Hindlimb muscle (tissue), 1 donor: ENCODE measurements around the gene TOB1. TPM values are rescaled to one million over a fixed set of nuclear protein-coding genes. Genes with fewer than 3 reads are reported as not detected.
"Not testable (repeated sequence)": the region's sequence is repeated elsewhere in the genome, so short reads cannot be mapped to it uniquely, and the experiment has no call there.

Source experiments
- DNase-seq: peaks from one replicate; pipeline ENCODE4 v3.0.0-alpha.2; 2013
- polyA plus RNA-seq: library from polyadenylated mRNA; unstranded; fragments of 120-200 nt; gene quantifications from one replicate; pipeline ENCODE4 v1.2.1, GENCODE V29; 2013; ENCODE audit not compliant: insufficient read length

TOB1 gene
- polyA plus RNA-seq, 1 donor = 50.8 TPM

GRCh38 chr17:50894513-50894912 lies 28.4 kb upstream of the TOB1 start:
- DNase-seq = not testable (repeated sequence)

- DNase-seq = no peak
These were observed 27.2 kb upstream of the TOB1 start for GRCh38 chr17:50893183-50893993.

- DNase-seq = no peak
These were observed 26.1 kb upstream of the TOB1 start for GRCh38 chr17:50892101-50892776.

- DNase-seq = no peak
These were observed 25.4 kb upstream of the TOB1 start for GRCh38 chr17:50891577-50891989.

- no peak for DNase-seq
These were observed 24.7 kb upstream of the TOB1 start for GRCh38 chr17:50890675-50891516.

- no peak for DNase-seq
These were observed 23.5 kb upstream of the TOB1 start for GRCh38 chr17:50889528-50890118.

- DNase-seq = no peak
These were observed 21.6 kb upstream of the TOB1 start for GRCh38 chr17:50887705-50888245.

- DNase-seq = no peak
These were observed 18.5 kb upstream of the TOB1 start for GRCh38 chr17:50884439-50885311.

GRCh38 chr17:50883850-50884438 lies 17.8 kb upstream of the TOB1 start:
- no peak for DNase-seq

- no peak for DNase-seq
These were observed 16.7 kb upstream of the TOB1 start for GRCh38 chr17:50882851-50883250.

- no peak for DNase-seq
These were observed 15.0 kb upstream of the TOB1 start for GRCh38 chr17:50881182-50881581.

GRCh38 chr17:50879086-50879485 lies 12.9 kb upstream of the TOB1 start:
- no peak for DNase-seq

GRCh38 chr17:50877838-50878237 lies 11.7 kb upstream of the TOB1 start:
- no peak for DNase-seq

- DNase-seq = not testable (repeated sequence)
These were observed 10.9 kb upstream of the TOB1 start for GRCh38 chr17:50877042-50877441.

GRCh38 chr17:50875074-50875473 lies 8.9 kb upstream of the TOB1 start:
- no peak for DNase-seq

GRCh38 chr17:50872710-50873424 lies 6.7 kb upstream of the TOB1 start:
- DNase-seq = no peak

GRCh38 chr17:50871898-50872297 lies 5.7 kb upstream of the TOB1 start:
- no peak for DNase-seq

GRCh38 chr17:50871364-50871763 lies 5.2 kb upstream of the TOB1 start:
- DNase-seq = no peak

- no peak for DNase-seq
These were observed 2.4 kb upstream of the TOB1 start for GRCh38 chr17:50868602-50869001.

GRCh38 chr17:50868140-50868438 lies 1.9 kb upstream of the TOB1 start:
- DNase-seq = no peak
